ENCODE measurements around the gene SEC11A. TPM values are rescaled to one million over a fixed set of nuclear protein-coding genes. Genes with fewer than 3 reads are reported as not detected.
A peak's percentile ranks its signal among the peaks of the same experiment; 100 is the strongest.
"Not testable (repeated sequence)": the region's sequence is repeated elsewhere in the genome, so short reads cannot be mapped to it uniquely, and the experiment has no call there.

Gene SEC11A
- total RNA-seq, 1 experiment from 2014 or later: 153 TPM

- DNase-seq: no peak
- Histone ChIP-seq H3K4me3 (ENCODE audit: insufficient read depth, low read depth, low read length) (no peak overlapping the region), H3K27me3 (ENCODE audit: control insufficient read depth, insufficient read depth, low read length) (no peaks in the 10 kb centered on the region), H3K36me3 (replicated peaks; ENCODE audit: control insufficient read depth, insufficient read depth, low read length) (no peaks in the 10 kb centered on the region)
Observed at GRCh38 chr15:84721371-84721770, 5.4 kb upstream of the SEC11A start.

DNA sequence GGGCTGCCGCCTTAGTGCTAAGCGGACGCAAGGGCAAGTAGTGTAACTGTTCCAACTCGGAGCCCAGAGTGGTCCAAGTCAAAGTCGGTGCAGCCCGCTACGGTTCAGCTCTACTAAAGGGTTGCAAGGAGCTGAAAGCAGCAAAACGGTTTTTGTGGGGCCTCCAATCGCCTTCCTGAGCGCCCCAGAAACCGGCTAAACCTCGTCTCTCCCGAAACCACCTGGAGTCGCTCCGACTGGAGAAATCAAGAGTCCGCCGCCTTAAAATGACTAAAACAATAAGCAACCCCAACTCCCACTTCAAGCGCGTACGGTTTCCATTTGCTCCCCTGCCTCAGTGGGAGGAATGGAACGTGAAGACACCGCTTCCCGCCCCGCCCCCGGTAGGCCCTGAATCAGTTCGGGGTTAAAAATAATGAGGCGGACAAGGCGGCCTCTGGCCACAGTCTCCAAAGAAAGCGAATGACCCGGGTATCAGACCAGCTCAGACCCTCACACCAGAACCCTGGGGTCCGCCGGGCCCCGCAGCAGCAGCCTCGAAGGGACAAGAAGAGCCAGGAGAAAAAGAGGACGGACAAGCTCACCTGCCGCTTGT, 401 bp downstream of the SEC11A start:
- DNase-seq: peak; percentile 23
- Histone ChIP-seq H3K27me3 (ENCODE audit: control insufficient read depth, insufficient read depth, low read length) (no peaks in the 10 kb centered on the region), H3K36me3 (replicated peaks; ENCODE audit: control insufficient read depth, insufficient read depth, low read length) (peaks cover 4% of the 10 kb centered on the region), H3K4me3 (ENCODE audit: insufficient read depth, low read depth, low read length) (peak overlapping the region; percentile 71)

DNA sequence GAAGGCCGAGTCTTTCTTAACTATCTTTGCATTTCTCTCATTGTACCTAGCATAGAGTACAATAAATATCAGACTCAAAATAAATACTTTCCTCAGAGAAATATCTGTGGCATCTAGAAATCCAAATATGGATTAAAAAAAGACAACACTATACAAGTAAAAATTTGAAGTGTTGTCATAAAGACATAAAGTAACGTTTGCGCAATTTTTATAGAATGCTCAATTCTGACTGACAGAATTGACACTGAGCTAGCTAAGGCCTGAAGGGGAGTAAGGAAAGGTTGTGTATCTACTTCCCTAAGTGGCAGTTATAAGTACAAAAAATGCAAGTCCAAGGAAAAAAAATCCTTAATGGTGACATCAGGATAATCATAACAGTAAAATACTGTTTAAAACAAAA, 1.1 kb downstream of the SEC11A start:
- no peak for DNase-seq
- H3K27me3 ChIP-seq (ENCODE audit: control insufficient read depth, insufficient read depth, low read length): no peaks in the 10 kb centered on the region
- peak overlapping the region; percentile 71 for H3K4me3 ChIP-seq (ENCODE audit: insufficient read depth, low read depth, low read length)
- H3K36me3 ChIP-seq (replicated peaks; ENCODE audit: control insufficient read depth, insufficient read depth, low read length): peaks cover 4% of the 10 kb centered on the region

DNA sequence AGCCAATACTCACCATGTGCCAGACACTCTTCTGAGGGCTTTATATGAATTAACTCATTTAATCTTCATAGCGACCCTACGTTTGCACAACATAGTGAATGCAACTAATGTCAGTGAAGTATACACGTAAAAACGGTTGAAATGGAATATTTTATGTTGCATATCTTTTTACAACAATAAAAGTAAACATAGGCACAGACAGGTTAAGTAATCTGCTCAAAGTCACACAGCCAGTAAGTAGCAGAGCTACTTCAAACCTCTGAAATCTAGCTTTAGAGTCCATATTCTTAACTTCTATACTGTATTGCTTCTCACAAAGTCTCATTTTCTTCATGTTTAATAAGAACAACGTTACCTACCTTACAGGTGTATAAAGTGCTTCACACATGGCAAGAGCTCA, 1.6 kb downstream of the SEC11A start:
- Histone ChIP-seq H3K27me3 (ENCODE audit: control insufficient read depth, insufficient read depth, low read length) (no peaks in the 10 kb centered on the region), H3K36me3 (replicated peaks; ENCODE audit: control insufficient read depth, insufficient read depth, low read length) (peaks cover 4% of the 10 kb centered on the region), H3K4me3 (ENCODE audit: insufficient read depth, low read depth, low read length) (no peak overlapping the region)
- no peak for DNase-seq

DNA sequence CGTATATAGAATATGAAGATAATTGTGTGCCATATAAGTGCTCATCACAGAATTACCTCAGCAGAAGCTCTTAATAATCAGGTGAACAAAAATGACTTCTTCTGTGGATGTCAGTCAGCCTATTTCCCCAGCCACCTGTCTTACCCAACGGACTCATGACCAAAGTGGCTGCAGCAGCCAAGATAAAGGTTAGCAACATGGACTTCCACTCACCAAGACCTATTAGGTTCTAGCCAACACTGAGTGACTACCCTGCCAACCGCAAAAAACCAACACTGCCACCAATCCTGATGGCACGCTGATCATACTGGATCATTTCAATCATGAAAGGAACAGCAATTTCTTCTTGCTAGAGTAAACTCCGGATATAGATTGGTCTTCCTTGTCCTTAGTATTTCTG, 12.1 kb downstream of the SEC11A start:
- Histone ChIP-seq H3K4me3 (ENCODE audit: insufficient read depth, low read depth, low read length) (no peak overlapping the region), H3K36me3 (replicated peaks; ENCODE audit: control insufficient read depth, insufficient read depth, low read length) (no peaks in the 10 kb centered on the region), H3K27me3 (ENCODE audit: control insufficient read depth, insufficient read depth, low read length) (no peaks in the 10 kb centered on the region)
- no peak for DNase-seq

GRCh38 chr15:84702961-84703482, 12.9 kb downstream of the SEC11A start:
- H3K27me3 ChIP-seq (ENCODE audit: control insufficient read depth, insufficient read depth, low read length): no peaks in the 10 kb centered on the region
- no peak for DNase-seq

DNA sequence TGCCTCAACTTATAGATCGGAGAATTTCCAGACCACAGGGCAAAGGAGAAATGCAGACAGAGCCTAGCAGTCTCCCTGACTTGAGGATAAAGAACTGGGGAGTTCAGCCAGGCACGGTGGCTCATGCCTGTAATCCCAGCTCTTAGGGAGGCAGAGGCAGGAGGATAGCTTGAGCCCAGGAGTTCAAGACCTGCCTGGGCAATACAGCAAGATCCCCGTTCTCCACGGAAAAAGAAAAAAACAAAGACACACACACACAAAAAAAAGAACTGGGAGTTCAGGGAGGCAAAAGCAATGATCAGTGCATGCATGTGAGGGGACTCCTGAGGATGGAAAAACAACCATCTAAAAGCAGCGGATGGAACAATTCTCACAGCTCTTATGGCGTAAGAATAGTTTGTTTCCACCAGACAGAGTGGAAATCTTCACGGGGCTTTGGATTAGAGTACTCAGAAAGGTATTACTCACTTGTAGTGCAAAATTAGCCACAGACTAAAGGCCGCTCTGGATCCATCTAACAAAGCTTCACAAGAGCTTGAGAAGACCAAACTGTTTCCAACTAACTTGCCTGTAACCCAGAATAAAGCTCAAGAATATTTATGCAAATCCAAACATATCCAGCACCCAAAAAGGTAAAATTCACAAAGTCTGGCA, 16.3 kb downstream of the SEC11A start:
- Histone ChIP-seq H3K27me3 (ENCODE audit: control insufficient read depth, insufficient read depth, low read length) (no peaks in the 10 kb centered on the region), H3K36me3 (replicated peaks; ENCODE audit: control insufficient read depth, insufficient read depth, low read length) (no peaks in the 10 kb centered on the region), H3K4me3 (ENCODE audit: insufficient read depth, low read depth, low read length) (no peak overlapping the region)
- no peak for DNase-seq

More at GRCh38 chr15:84702961-84703482, 12.9 kb downstream of the SEC11A start:
- Histone ChIP-seq H3K4me3 (ENCODE audit: insufficient read depth, low read depth, low read length) (no peak overlapping the region), H3K36me3 (replicated peaks; ENCODE audit: control insufficient read depth, insufficient read depth, low read length) (no peaks in the 10 kb centered on the region)

DNA sequence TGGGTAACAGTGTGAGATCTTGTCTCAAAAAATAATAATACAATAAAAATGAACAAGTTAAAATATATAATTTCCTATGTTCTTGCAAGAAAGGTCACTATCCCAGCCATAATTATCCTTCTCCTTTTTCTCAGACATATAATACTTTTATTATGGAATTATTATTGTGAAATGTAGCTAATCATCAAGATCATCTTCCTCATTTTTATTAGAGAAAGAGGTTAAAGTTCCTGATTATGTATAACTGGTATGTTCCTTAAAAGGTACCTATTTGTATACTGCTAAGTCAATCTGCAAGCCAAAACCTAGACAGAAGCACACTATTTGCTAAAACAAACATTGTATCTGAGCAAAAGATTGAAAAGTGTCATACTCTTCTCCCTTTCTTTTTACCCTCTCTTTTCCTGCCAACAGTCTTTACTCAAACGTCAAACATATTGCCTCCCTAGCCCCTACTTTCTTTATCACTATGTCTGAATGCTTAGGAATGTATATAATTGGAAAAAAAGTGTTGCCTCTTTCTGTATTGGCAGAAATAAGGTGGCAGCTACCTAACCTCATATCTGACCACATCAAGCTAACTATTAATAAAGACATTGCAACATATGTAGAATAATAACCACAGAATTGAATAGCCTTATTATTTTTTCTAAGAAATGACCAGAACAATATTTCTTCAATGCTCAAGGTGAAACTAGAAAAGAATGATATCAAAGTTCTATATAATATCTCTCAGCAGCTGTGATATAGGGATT, 18.5 kb downstream of the SEC11A start:
- no peak overlapping the region for H3K4me3 ChIP-seq (ENCODE audit: insufficient read depth, low read depth, low read length)
- DNase-seq: no peak
- H3K36me3 ChIP-seq (replicated peaks; ENCODE audit: control insufficient read depth, insufficient read depth, low read length): no peaks in the 10 kb centered on the region
- no peaks in the 10 kb centered on the region for H3K27me3 ChIP-seq (ENCODE audit: control insufficient read depth, insufficient read depth, low read length)

DNA sequence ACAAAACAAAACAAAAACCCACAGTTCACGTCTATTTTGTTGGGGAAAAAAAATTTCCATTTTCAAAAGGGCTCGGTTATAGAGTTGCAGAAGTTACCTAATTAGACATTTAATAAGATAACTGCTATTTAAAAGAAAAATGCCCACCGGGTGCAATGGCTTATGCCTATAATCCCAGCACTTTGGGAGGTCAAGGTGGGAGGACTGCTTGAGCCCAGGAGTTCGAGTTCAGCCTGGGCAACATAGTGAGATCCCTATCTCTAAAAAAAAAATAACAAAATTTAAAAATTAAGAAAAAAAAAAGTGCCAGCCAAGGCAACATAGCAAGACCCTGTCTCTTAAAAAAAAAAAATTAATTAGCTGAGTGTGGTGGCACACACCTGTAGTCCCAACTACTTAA, 19.2 kb downstream of the SEC11A start:
- DNase-seq: no peak
- Histone ChIP-seq H3K36me3 (replicated peaks; ENCODE audit: control insufficient read depth, insufficient read depth, low read length) (no peaks in the 10 kb centered on the region), H3K4me3 (ENCODE audit: insufficient read depth, low read depth, low read length) (no peak overlapping the region), H3K27me3 (ENCODE audit: control insufficient read depth, insufficient read depth, low read length) (no peaks in the 10 kb centered on the region)

GRCh38 chr15:84690342-84690741, 25.6 kb downstream of the SEC11A start:
- Histone ChIP-seq H3K36me3 (replicated peaks; ENCODE audit: control insufficient read depth, insufficient read depth, low read length) (peaks cover 5% of the 10 kb centered on the region), H3K27me3 (ENCODE audit: control insufficient read depth, insufficient read depth, low read length) (no peaks in the 10 kb centered on the region)
- no peak for DNase-seq

DNA sequence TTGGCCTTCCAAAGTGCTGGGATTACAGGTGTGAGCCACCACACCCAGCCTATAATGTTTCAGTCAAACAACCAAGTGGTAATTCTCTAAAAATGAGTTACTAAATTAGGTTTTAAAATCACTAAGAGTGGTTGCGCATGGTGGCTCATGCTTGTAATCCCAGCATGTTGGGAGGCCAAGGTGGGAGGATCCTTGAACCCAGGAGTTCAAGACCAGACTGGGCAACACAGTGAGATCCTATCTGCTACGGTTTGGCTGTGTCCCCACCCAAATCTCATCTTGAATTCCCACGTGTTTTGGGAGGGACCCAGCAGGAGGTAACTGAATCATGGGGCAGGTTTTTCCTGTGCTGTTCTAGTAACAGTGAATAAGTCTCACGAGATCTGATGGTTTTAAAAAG, 26.1 kb downstream of the SEC11A start:
- Histone ChIP-seq H3K36me3 (replicated peaks; ENCODE audit: control insufficient read depth, insufficient read depth, low read length) (peaks cover 5% of the 10 kb centered on the region), H3K27me3 (ENCODE audit: control insufficient read depth, insufficient read depth, low read length) (no peaks in the 10 kb centered on the region), H3K4me3 (ENCODE audit: insufficient read depth, low read depth, low read length) (no peak overlapping the region)
- no peak for DNase-seq

More at GRCh38 chr15:84690342-84690741, 25.6 kb downstream of the SEC11A start:
- H3K4me3 ChIP-seq (ENCODE audit: insufficient read depth, low read depth, low read length): no peak overlapping the region

DNA sequence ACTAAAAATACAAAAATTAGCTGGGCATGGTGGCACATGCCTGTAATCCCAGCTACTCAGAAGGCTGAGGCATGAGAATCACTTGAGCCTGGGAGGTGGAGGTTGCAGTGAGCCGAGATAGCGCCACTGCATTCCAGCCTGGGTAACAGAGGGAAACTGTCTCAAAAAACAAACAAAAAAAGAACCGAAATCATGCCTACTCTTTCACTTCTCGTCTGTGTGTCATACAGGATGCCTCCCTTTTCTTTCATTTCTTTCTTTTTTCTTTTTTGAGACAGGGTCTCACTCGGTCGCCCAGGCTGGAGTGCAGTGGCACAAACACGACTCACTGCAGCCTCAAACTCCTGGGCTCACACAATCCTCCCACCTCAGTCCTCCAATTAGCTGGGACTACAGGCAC, 29.5 kb downstream of the SEC11A start:
- DNase-seq; H3K36me3 ChIP-seq (replicated peaks; ENCODE audit: control insufficient read depth, insufficient read depth, low read length); H3K27me3 ChIP-seq (ENCODE audit: control insufficient read depth, insufficient read depth, low read length); H3K4me3 ChIP-seq (ENCODE audit: insufficient read depth, low read depth, low read length): not testable (repeated sequence)

- Histone ChIP-seq H3K27me3 (ENCODE audit: control insufficient read depth, insufficient read depth, low read length) (no peaks in the 10 kb centered on the region), H3K36me3 (replicated peaks; ENCODE audit: control insufficient read depth, insufficient read depth, low read length) (peaks cover 8% of the 10 kb centered on the region), H3K4me3 (ENCODE audit: insufficient read depth, low read depth, low read length) (no peak overlapping the region)
- no peak for DNase-seq
Observed at GRCh38 chr15:84685304-84685703, 30.6 kb downstream of the SEC11A start.

DNA sequence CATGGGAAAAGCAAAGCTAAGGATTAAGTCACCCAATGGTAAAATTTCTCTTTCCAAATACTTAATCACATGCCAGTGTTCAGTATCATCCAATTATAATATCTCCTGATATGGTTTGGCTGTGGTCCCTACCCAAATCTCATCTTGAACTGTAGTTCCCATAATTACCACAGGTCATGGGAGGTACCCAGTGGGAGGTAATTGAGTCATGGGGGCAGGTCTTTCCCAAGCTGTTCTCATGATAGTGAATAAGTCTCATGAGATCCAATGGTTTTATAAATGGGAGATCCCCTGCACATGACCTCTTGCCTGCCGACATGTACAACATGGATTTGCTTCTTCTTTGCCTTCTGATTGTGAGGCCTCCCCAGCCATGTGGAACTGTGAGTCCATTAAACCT, 31.8 kb downstream of the SEC11A start:
- Histone ChIP-seq H3K36me3 (replicated peaks; ENCODE audit: control insufficient read depth, insufficient read depth, low read length) (peaks cover 10% of the 10 kb centered on the region), H3K27me3 (ENCODE audit: control insufficient read depth, insufficient read depth, low read length) (no peaks in the 10 kb centered on the region), H3K4me3 (ENCODE audit: insufficient read depth, low read depth, low read length) (no peak overlapping the region)
- DNase-seq: no peak

DNA sequence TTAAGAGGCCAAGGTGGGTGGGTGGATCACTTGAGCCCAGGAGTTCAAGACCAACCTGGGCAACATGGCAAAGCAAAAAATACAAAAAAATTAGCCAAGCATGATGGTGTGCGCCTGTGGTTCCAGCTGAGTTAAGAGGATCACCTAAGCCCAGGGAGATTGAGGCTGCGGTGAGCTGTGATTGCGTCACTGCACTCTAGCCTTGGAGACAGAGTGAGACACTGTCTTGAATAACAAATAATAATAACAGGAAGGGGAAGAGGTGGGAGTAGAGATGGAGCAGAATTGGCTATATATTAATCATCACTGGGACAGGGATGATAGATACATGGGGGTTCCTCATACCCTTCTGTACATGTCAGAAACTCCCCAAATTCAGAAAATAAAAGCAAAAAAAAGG, 34.1 kb downstream of the SEC11A start:
- DNase-seq: no peak
- Histone ChIP-seq H3K4me3 (ENCODE audit: insufficient read depth, low read depth, low read length) (no peak overlapping the region), H3K36me3 (replicated peaks; ENCODE audit: control insufficient read depth, insufficient read depth, low read length) (peaks cover 10% of the 10 kb centered on the region), H3K27me3 (ENCODE audit: control insufficient read depth, insufficient read depth, low read length) (no peaks in the 10 kb centered on the region)

Measured in H7 (cell line).